ENCODE data around the gene DPYSL5.

DPYSL5 gene

GRCh38 chr2:26845021-26845420 lies 2.9 kb upstream of the DPYSL5 start:
- DNase-seq (ENCODE audit: low read depth) = no peak

GRCh38 chr2:26846334-26847306 lies 1.3 kb upstream of the DPYSL5 start:
- DNase-seq (ENCODE audit: low read depth) = peak; percentile 29

GRCh38 chr2:26847307-26847654 lies 651 bp upstream of the DPYSL5 start:
- no peak for DNase-seq (ENCODE audit: low read depth)

GRCh38 chr2:26848336-26849055 lies 564 bp downstream of the DPYSL5 start:
- DNase-seq (ENCODE audit: low read depth) = no peak

GRCh38 chr2:26849056-26849999 lies 1.4 kb downstream of the DPYSL5 start:
- DNase-seq (ENCODE audit: low read depth) = no peak

- no peak for DNase-seq (ENCODE audit: low read depth)
Observed at GRCh38 chr2:26850000-26850431, 2.1 kb downstream of the DPYSL5 start.

GRCh38 chr2:26850505-26850904 lies 2.6 kb downstream of the DPYSL5 start:
- no peak for DNase-seq (ENCODE audit: low read depth)

- no peak for DNase-seq (ENCODE audit: low read depth)
Observed at GRCh38 chr2:26852405-26853306, 4.7 kb downstream of the DPYSL5 start.

GRCh38 chr2:26853751-26854150 lies 5.8 kb downstream of the DPYSL5 start:
- no peak for DNase-seq (ENCODE audit: low read depth)

- no peak for DNase-seq (ENCODE audit: low read depth)
Observed at GRCh38 chr2:26854283-26854827, 6.4 kb downstream of the DPYSL5 start.

- no peak for DNase-seq (ENCODE audit: low read depth)
Observed at GRCh38 chr2:26855466-26855865, 7.5 kb downstream of the DPYSL5 start.

GRCh38 chr2:26859622-26860021 lies 11.7 kb downstream of the DPYSL5 start:
- no peak for DNase-seq (ENCODE audit: low read depth)

- no peak for DNase-seq (ENCODE audit: low read depth)
Observed at GRCh38 chr2:26860211-26860850, 12.4 kb downstream of the DPYSL5 start.

- DNase-seq (ENCODE audit: low read depth) = no peak
Observed at GRCh38 chr2:26861610-26862224, 13.8 kb downstream of the DPYSL5 start.

- DNase-seq (ENCODE audit: low read depth) = no peak
Observed at GRCh38 chr2:26864226-26864625, 16.3 kb downstream of the DPYSL5 start.

- no peak for DNase-seq (ENCODE audit: low read depth)
Observed at GRCh38 chr2:26864646-26865045, 16.7 kb downstream of the DPYSL5 start.

GRCh38 chr2:26870585-26871095 lies 22.7 kb downstream of the DPYSL5 start:
- no peak for DNase-seq (ENCODE audit: low read depth)

- no peak for DNase-seq (ENCODE audit: low read depth)
Observed at GRCh38 chr2:26873286-26873983, 25.5 kb downstream of the DPYSL5 start.

GRCh38 chr2:26874514-26874913 lies 26.6 kb downstream of the DPYSL5 start:
- DNase-seq (ENCODE audit: low read depth) = no peak

All from GM04504 (cell line).